HepG2 (cell line): ENCODE measurements around the gene GRIP1.

Source experiments
- CBFB ChIP-seq: sonication (generic); formaldehyde crosslinking; IDR thresholded peaks from 2 replicates; pipeline ENCODE4 v1.4.0; 2020; ENCODE audit warnings: missing genetic modification reagents
- ELF1 ChIP-seq: sonication (generic); formaldehyde crosslinking; IDR thresholded peaks from 2 replicates; pipeline ENCODE4 v1.4.0; 2020; ENCODE audit warnings: missing genetic modification reagents
- KLF6 ChIP-seq: IDR thresholded peaks from 2 replicates; pipeline ENCODE4 v1.8.0; 2016; ENCODE audit warnings: missing biosample characterization, missing genetic modification reagents
- POLR2AphosphoS5 ChIP-seq: IDR thresholded peaks from 2 replicates; pipeline ENCODE4 v1.6.1; 2012; ENCODE audit warnings: low read depth, low read length
- TAF1 ChIP-seq: sonication (generic); formaldehyde crosslinking; IDR thresholded peaks from 2 replicates; pipeline ENCODE4 v1.4.0; 2020; ENCODE audit warnings: missing genetic modification reagents
- ZBTB7A ChIP-seq: sonication (generic); formaldehyde crosslinking; IDR thresholded peaks from 2 replicates; pipeline ENCODE4 v1.8.0; 2022; ENCODE audit warnings: mild to moderate bottlenecking, missing genetic modification reagents
- ZFP41 ChIP-seq: sonication (generic); formaldehyde crosslinking; IDR thresholded peaks from 2 replicates; pipeline ENCODE4 v1.4.0; 2020; ENCODE audit warnings: mild to moderate bottlenecking, missing genetic modification reagents, borderline replicate concordance
- TF ChIP-seq, protein P1 (sequence below): sonication (generic); formaldehyde crosslinking; conservative IDR thresholded peaks from 2 replicates; pipeline ENCODE4 v1.4.0; 2020; ENCODE audit warnings: missing genetic modification reagents
- TF ChIP-seq, protein P2 (sequence below): sonication (generic); formaldehyde crosslinking; IDR thresholded peaks from 2 replicates; pipeline ENCODE4 v1.8.0; 2022; ENCODE audit warnings: mild to moderate bottlenecking, missing genetic modification reagents, moderate library complexity
- TF ChIP-seq, protein P3 (sequence below): sonication (generic); formaldehyde crosslinking; IDR thresholded peaks from 2 replicates; pipeline ENCODE4 v1.4.0; 2020; ENCODE audit warnings: mild to moderate bottlenecking, missing genetic modification reagents, borderline replicate concordance
- TF ChIP-seq, protein P4 (sequence below): sonication (generic); formaldehyde crosslinking; IDR thresholded peaks from 2 replicates; pipeline ENCODE4 v1.5.0; 2020; ENCODE audit warnings: mild to moderate bottlenecking, missing genetic modification reagents, moderate library complexity

DNA sequence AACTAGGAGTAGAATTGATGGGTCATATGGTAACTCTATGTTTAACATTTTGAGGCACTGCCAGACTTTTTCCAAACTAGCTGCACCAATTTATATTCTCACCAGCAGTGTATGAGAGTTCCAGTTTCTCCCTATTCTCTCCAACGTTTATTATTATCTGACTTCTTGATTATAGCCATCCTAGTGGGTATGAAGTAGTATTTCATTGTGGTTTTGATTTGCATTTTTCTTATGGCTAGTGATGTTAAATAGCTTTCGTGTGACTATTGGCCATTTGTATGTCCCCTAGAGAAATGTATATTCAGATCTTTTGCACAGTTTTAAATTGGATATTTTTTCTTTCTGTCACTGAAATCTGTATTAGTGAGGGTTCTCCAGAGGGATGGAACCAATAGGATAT is 338.7 kb downstream of the GRIP1 start:
- TF ChIP-seq, protein P1, sequence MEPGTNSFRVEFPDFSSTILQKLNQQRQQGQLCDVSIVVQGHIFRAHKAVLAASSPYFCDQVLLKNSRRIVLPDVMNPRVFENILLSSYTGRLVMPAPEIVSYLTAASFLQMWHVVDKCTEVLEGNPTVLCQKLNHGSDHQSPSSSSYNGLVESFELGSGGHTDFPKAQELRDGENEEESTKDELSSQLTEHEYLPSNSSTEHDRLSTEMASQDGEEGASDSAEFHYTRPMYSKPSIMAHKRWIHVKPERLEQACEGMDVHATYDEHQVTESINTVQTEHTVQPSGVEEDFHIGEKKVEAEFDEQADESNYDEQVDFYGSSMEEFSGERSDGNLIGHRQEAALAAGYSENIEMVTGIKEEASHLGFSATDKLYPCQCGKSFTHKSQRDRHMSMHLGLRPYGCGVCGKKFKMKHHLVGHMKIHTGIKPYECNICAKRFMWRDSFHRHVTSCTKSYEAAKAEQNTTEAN (CRISPR knock-in tag): no peak
- TF ChIP-seq ELF1 (CRISPR knock-in tag) (no peak), POLR2AphosphoS5 (no peak), ZFP41 (CRISPR knock-in tag) (no peak), ZBTB7A (CRISPR knock-in tag) (no peak), CBFB (CRISPR knock-in tag) (no peak), TAF1 (CRISPR knock-in tag) (no peak), KLF6 (CRISPR knock-in tag) (no peak)
- TF ChIP-seq, protein P2, sequence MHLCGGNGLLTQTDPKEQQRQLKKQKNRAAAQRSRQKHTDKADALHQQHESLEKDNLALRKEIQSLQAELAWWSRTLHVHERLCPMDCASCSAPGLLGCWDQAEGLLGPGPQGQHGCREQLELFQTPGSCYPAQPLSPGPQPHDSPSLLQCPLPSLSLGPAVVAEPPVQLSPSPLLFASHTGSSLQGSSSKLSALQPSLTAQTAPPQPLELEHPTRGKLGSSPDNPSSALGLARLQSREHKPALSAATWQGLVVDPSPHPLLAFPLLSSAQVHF (CRISPR knock-in tag): no peak
- TF ChIP-seq, protein P3, sequence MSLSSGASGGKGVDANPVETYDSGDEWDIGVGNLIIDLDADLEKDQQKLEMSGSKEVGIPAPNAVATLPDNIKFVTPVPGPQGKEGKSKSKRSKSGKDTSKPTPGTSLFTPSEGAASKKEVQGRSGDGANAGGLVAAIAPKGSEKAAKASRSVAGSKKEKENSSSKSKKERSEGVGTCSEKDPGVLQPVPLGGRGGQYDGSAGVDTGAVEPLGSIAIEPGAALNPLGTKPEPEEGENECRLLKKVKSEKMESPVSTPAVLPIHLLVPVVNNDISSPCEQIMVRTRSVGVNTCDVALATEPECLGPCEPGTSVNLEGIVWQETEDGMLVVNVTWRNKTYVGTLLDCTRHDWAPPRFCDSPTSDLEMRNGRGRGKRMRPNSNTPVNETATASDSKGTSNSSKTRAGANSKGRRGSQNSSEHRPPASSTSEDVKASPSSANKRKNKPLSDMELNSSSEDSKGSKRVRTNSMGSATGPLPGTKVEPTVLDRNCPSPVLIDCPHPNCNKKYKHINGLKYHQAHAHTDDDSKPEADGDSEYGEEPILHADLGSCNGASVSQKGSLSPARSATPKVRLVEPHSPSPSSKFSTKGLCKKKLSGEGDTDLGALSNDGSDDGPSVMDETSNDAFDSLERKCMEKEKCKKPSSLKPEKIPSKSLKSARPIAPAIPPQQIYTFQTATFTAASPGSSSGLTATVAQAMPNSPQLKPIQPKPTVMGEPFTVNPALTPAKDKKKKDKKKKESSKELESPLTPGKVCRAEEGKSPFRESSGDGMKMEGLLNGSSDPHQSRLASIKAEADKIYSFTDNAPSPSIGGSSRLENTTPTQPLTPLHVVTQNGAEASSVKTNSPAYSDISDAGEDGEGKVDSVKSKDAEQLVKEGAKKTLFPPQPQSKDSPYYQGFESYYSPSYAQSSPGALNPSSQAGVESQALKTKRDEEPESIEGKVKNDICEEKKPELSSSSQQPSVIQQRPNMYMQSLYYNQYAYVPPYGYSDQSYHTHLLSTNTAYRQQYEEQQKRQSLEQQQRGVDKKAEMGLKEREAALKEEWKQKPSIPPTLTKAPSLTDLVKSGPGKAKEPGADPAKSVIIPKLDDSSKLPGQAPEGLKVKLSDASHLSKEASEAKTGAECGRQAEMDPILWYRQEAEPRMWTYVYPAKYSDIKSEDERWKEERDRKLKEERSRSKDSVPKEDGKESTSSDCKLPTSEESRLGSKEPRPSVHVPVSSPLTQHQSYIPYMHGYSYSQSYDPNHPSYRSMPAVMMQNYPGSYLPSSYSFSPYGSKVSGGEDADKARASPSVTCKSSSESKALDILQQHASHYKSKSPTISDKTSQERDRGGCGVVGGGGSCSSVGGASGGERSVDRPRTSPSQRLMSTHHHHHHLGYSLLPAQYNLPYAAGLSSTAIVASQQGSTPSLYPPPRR (CRISPR knock-in tag): no peak
- TF ChIP-seq, protein P4, sequence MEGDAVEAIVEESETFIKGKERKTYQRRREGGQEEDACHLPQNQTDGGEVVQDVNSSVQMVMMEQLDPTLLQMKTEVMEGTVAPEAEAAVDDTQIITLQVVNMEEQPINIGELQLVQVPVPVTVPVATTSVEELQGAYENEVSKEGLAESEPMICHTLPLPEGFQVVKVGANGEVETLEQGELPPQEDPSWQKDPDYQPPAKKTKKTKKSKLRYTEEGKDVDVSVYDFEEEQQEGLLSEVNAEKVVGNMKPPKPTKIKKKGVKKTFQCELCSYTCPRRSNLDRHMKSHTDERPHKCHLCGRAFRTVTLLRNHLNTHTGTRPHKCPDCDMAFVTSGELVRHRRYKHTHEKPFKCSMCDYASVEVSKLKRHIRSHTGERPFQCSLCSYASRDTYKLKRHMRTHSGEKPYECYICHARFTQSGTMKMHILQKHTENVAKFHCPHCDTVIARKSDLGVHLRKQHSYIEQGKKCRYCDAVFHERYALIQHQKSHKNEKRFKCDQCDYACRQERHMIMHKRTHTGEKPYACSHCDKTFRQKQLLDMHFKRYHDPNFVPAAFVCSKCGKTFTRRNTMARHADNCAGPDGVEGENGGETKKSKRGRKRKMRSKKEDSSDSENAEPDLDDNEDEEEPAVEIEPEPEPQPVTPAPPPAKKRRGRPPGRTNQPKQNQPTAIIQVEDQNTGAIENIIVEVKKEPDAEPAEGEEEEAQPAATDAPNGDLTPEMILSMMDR (CRISPR knock-in tag): no peak
